ENCODE measurements around the gene ADAMTS17.
"Not testable (repeated sequence)": the region's sequence is repeated elsewhere in the genome, so short reads cannot be mapped to it uniquely, and the experiment has no call there.

ADAMTS17 gene

GRCh38 chr15:100084042-100084821 lies 257.5 kb downstream of the ADAMTS17 start:
- DNase-seq (ENCODE audit: low read depth in 2 of 2) = not testable (repeated sequence)

GRCh38 chr15:100083572-100083971 lies 258.2 kb downstream of the ADAMTS17 start:
- no peak for DNase-seq (ENCODE audit: low read depth in 2 of 2)

DNA sequence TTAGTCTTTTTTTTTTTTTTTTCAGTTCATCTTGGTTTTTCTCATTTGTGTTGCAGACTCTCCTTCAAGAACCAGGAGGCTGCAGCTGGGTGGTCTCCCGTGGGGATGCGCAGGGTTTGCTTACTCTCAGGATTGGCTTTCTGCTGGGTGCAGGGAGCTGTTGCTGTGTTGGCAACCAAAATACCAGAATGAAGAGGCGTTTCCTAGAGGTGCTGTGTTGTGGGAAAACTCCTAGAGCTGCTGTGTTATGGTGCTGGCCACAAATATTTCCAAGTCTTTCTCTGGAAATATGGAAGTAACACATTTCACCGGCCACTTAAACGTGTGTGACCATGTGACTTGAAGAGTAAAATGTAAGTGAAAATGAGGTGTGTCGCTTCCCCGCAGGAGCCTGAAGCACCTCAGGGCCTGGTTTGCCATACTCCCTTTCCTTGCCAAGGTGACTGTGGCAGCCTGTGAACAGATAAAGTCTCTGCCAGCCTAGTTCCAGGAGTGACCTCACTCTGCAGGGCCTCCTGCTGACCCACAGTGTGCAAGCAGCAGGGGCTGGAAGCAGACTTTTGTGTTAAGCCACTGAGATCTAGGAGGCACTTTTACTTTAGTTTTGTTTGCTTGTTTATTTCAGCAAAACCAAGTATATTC lies 258.9 kb downstream of the ADAMTS17 start:
- no peak for DNase-seq (ENCODE audit: low read depth in 2 of 2)

DNA sequence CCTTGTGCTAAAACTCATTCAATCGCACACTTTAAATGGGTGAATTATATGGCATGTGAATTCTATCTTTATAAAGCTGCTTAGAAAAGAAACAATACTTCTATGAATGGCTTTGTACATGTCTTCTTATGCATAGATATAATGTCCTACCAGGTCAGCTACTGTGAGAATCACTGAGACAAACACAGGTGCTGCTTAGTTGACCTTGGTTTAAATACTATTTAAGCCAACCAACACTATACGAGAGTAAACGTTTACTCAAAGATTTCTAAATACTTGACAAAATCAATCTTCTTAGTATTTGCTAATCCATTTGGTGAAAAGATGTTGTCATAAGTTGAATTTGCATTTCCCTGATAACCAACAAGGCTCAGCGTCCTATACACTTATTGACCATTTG lies 260.3 kb downstream of the ADAMTS17 start:
- no peak for DNase-seq (ENCODE audit: low read depth in 2 of 2)

DNA sequence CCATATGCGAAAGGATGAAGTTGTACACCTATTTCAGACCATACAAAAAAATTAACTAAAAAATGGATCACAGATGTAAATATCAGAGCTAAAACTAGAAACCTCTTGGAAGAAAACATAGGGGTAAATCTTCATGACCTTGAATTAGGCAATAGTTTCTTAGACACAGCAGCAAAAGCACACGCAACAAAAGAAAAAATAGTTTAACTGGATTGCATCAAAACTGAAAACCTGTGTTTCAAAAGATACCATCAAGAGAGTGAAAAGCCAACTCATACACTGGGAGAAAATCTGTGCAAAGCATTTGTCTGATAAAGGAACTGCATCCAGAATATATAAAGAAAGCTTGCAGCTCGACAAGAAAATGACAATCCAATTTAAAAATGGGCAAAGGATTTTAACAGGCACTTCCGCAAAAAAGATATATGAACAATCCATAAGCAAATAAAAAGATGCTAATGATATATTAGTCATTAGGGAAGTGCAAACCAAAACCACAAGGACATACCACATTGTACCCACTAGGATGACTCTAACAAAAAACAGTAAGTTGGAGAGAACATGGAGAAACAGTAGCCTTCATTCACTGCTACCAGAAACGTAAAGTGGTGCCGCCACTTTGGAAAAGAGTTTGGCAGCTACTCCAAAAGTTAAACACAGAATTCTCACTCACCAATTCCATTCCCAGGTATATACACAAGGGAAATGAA lies 263.1 kb downstream of the ADAMTS17 start:
- DNase-seq (ENCODE audit: low read depth in 2 of 2) = no peak

DNA sequence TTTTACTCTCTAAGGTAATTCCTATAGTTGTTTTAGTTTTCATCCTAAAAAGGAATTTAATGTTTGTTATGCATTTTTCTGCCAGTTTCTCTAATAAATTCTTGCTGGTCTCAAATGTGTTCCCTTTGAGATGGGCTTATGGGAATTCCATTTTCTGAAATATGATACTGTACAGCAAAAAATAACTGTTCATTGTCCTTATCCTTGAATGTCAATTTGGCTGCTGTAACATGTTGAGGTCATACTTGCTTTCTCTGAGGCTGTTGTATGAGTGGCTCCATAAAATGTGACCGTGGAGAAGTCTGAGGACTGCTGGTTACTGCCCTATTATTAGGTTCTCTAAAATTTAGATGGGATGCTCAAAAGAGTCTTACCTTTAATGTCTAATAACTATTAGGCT lies 266.5 kb downstream of the ADAMTS17 start:
- no peak for DNase-seq (ENCODE audit: low read depth in 2 of 2)

DNA sequence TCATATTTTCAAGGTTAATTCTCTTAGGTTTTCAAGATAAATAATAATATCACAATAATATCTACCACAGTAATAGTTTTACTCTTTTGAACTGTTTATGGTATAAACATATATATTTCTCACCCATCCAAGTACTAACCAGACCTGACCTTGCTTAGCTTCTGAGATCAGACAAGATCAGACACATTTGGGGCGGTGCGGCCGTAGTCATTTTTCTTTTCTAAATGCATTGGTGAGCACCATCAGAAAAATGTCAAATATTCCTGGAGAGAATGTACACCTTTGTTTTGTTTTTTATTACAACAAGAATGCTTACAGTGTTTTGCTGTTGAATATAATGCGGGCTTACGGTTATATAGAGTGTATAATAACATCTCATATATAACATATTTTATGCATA lies 267.8 kb downstream of the ADAMTS17 start:
- no peak for DNase-seq (ENCODE audit: low read depth in 2 of 2)

DNA sequence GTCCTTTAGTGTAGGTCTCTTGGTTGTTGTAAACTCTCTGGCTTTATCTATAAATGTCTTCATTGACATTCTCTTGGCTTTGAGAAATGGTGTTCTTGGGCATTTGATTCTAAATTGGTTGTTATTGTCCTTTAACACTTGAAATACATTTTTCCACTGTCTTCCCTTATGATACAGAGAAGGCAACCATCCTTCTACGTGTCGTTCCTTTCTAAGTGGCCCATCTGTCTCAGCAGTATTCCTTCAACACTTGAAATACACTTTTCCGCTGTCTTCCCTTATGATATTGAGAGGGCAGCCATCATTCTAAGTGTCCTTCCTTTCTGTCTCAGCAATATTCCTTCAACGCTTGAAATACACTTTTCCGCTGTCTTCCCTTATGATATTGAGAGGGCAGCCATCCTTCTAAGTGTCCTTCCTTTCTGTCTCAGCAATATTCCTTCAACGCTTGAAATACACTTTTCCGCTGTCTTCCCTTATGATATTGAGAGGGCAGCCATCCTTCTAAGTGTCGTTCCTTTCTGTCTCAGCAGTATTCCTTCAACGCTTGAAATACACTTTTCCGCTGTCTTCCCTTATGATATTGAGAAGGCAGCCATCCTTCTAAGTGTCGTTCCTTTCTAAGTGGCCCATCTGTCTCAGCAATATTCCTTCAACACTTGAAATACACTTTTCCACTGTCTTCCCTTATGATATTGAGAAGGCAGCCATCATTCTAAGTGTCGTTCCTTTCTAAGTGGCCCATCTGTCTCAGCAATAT lies 275.1 kb downstream of the ADAMTS17 start:
- not testable (repeated sequence) for DNase-seq (ENCODE audit: low read depth in 2 of 2)

DNA sequence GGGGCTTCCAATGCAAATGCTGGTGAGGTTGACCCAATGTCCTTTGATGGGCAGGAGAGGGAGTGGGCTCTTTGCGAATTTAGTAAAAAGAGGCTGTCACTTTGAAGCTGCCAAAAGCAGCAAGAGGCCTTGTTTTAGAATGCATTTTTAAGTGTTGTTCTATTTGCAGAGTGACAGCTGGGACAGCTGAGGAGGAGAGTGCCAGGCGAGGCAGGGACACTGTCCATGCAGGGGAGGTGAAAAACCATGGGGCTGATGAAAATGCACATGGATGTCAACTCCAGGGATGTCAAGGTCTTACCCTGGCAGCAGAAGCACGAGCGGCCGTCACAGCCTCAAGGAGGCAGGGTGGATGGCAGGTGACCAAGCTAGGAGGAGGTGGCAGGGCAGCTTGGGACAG lies 279.8 kb downstream of the ADAMTS17 start:
- DNase-seq (ENCODE audit: low read depth in 2 of 2) = no peak

GRCh38 chr15:100060276-100060926 lies 281.4 kb downstream of the ADAMTS17 start:
- DNase-seq (ENCODE audit: low read depth in 2 of 2) = no peak

GRCh38 chr15:100059521-100059920 lies 282.3 kb downstream of the ADAMTS17 start:
- no peak for DNase-seq (ENCODE audit: low read depth in 2 of 2)

DNA sequence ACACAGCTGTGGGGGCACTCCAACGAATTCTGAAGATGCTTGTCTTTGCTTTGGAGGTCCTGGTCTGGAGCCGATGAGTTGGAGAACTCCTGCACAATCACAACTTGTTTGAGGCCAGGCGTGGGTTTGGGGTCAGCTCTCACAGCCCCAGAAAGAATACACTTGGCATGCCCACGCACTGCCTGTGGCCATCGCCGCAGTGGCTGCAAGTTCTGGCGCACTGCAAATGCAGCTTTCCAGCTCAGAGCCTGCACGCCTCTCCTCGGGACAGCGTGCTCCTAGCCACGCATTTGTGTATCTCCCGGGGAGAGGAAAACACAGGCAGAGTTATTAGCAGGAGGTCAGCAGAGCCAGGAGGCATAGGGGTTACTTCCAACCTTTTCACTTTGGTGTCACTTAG lies 282.7 kb downstream of the ADAMTS17 start:
- DNase-seq (ENCODE audit: low read depth in 2 of 2) = no peak

DNA sequence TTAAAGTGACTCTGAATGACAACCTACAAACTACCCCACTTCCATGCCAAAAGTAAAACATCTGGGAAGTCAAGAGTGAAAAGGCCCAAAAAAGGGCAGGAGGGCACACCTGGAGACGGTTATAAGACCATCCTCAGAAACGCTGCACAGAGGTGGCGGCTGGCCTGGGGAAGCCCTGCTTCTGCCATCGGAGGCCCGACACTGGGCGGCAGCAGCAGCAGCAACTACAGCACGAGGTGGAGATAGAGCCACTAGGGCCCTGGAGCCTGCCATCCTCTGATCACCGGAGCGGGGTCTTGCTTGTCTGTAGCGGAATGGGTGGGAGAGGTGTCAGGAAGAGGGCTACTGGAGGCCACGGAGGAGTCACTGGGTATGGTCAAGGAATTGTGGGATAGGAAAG lies 283.3 kb downstream of the ADAMTS17 start:
- DNase-seq (ENCODE audit: low read depth in 2 of 2) = no peak

DNA sequence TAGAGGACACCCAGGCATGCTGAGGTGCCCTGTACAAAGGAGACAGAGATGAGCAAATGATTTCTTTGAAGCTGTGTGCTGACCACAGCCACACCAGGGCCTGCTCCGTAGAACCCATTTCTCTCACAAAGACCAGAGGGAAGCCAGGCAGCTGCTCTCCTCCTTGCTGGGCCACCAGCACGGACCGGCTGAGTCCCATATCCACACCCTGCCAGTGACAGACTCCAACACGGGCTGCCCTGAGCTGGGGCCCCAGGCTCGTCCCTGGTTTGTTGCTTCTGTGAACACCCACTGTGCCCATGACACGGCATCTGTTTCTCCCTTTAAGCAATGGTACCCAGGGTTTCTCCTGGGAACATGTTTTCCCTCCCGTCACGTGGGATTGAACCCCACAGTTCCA lies 284.5 kb downstream of the ADAMTS17 start:
- DNase-seq (ENCODE audit: low read depth in 2 of 2) = no peak

- no peak for DNase-seq (ENCODE audit: low read depth in 2 of 2)
These were observed 285.2 kb downstream of the ADAMTS17 start for GRCh38 chr15:100056411-100057072.

GRCh38 chr15:100055821-100056220 lies 286.0 kb downstream of the ADAMTS17 start:
- no peak for DNase-seq (ENCODE audit: low read depth in 2 of 2)

GRCh38 chr15:100054539-100054938 lies 287.2 kb downstream of the ADAMTS17 start:
- no peak for DNase-seq (ENCODE audit: low read depth in 2 of 2)

- no peak for DNase-seq (ENCODE audit: low read depth in 2 of 2)
These were observed 288.2 kb downstream of the ADAMTS17 start for GRCh38 chr15:100053474-100054121.

GRCh38 chr15:100052716-100053473 lies 288.9 kb downstream of the ADAMTS17 start:
- no peak for DNase-seq (ENCODE audit: low read depth in 2 of 2)

Data from stimulated activated CD8-positive, alpha-beta memory T cell treated with anti-CD3 and anti-CD28 coated beads, Interleukin-7, amount 100 ng/mL, for 1 hour (primary cell).